Right cardiac atrium (tissue), 5 donors: ENCODE results near the gene NUMBL. TPM values are rescaled to one million over a fixed set of nuclear protein-coding genes. Genes with fewer than 3 reads are reported as not detected.
"Not testable (repeated sequence)": the region's sequence is repeated elsewhere in the genome, so short reads cannot be mapped to it uniquely, and the experiment has no call there.

Source experiments
- ATAC-seq, 2 donors: fragments of 200-7000 bp; cut with Tn5 transposase; one replicate each; pipeline versions ENCODE4 v1.8.0 to v1.9.1; 2020; ENCODE audit warnings: moderate library complexity in 2 of 2, mild to moderate bottlenecking in 1 of 2
- DNase-seq, 3 donors: peaks; one replicate each; pipeline ENCODE4 v3.0.0-alpha.2; 2020
- H3K27ac ChIP-seq: one replicate; pipeline ENCODE4 v1.5.1; 2013; ENCODE audit warnings: mild to moderate bottlenecking, low read length, control low read depth, moderate library complexity
- H3K27me3 ChIP-seq: one replicate; pipeline ENCODE4 v1.6.1; 2013; ENCODE audit not compliant: control insufficient read depth, insufficient read depth
- H3K4me1 ChIP-seq: one replicate; pipeline ENCODE4 v1.6.1; 2013; ENCODE audit warnings: low read length; ENCODE audit not compliant: control insufficient read depth, insufficient read depth
- H3K4me3 ChIP-seq: one replicate; pipeline ENCODE4 v1.5.1; 2013; ENCODE audit warnings: low read length, control low read depth
- H3K9me3 ChIP-seq: one replicate; pipeline ENCODE4 v1.6.1; 2013; ENCODE audit warnings: low read length; ENCODE audit not compliant: control insufficient read depth
- WGBS: extraction: QIAGEN DNeasy Blood & Tissue Kit; methylation state at CpG from one replicate; pipeline ENCODE4 v1.1.7; 2013; 5-methylcytosine and 5-hydroxymethylcytosine counted together
- intact Hi-C, 4 donors: fragments of 100-400 bp; cut with DNase I; formaldehyde crosslinking; loops; one replicate each; pipeline versions ENCODE4 v1.11.0 to v1.14.0; 2022 to 2023
- polyA plus RNA-seq: library from polyadenylated mRNA; stranded (reverse); fragments of 200-250 nt; gene quantifications from one replicate; pipeline ENCODE4 v1.2.3, GENCODE V29; 2013
- total RNA-seq, 4 donors: library from RNA; stranded (reverse); fragmentation: NEBNext Ultra II Directional; extraction: Animal tissue kit (Norgen Biotek cat#: 25700); gene quantifications; one replicate each; pipeline ENCODE4 v1.2.1, GENCODE V29; 2021
- donor health status: healthy with polysubstance abuse.
- donor health status: DM: no; HTN: yes; CAD: no.
- donor health status: DM: no; HTN: no; CAD: no.
- donor health status: DM: no; HTN: yes; CAD: no; lungs with severe emphysema.
- donor health status: DM: yes; HTN: yes; CAD: no.

The NUMBL gene
- total and polyA plus RNA-seq, 5 donors, result 12.4 to 22.9 (median 18.9) TPM

GRCh38 chr19:40662925-40663694, 27.3 kb downstream of the NUMBL start:
- under 1% methylated on average over 60 of the region's 60 CpGs for WGBS
- peak overlapping the region; percentile 71 for H3K27ac ChIP-seq
- ATAC-seq, result peak; percentile 90 to 92

GRCh38 chr19:40661616-40662015, 28.8 kb downstream of the NUMBL start:
- intact Hi-C loops, result loop anchor here (2.0 to 10.0 kb wide), 8 partner anchors 53 to 486 kb away; partner anchors contain the start of genes COQ8B (in 1 of the 4) and ITPKC (in 1 of the 4)
- 86% methylated on average over 1 of the region's 1 CpG for WGBS
- H3K27ac ChIP-seq, result no peak overlapping the region
- no peaks in the 10 kb centered on the region for H3K27me3 ChIP-seq
- no peak for DNase-seq
- H3K4me3 ChIP-seq, result no peak overlapping the region
- no peak for ATAC-seq
- no peaks in the 10 kb centered on the region for H3K9me3 ChIP-seq
- H3K4me1 ChIP-seq, result peaks cover 3% of the 10 kb centered on the region

More at GRCh38 chr19:40662925-40663694, 27.3 kb downstream of the NUMBL start:
- peak overlapping the region; percentile 20 for H3K4me3 ChIP-seq
- peaks cover 3% of the 10 kb centered on the region for H3K4me1 ChIP-seq
- no peaks in the 10 kb centered on the region for H3K9me3 ChIP-seq
- H3K27me3 ChIP-seq, result no peaks in the 10 kb centered on the region
- intact Hi-C loops, result loop anchor here (2.0 to 10.0 kb wide), 8 partner anchors 52 to 484 kb away; partner anchors contain the start of genes COQ8B (in 1 of the 4) and ITPKC (in 1 of the 4)
- DNase-seq, result peak; percentile 92 to 97 (median 97)

- no peaks in the 10 kb centered on the region for H3K9me3 ChIP-seq
- WGBS, result 76% methylated on average over 11 of the region's 11 CpGs
- H3K27ac ChIP-seq, result no peak overlapping the region
- no peak overlapping the region for H3K4me3 ChIP-seq
- DNase-seq (no peak), ATAC-seq (no peak)
- H3K4me1 ChIP-seq, result peaks cover 3% of the 10 kb centered on the region
- no peaks in the 10 kb centered on the region for H3K27me3 ChIP-seq
- intact Hi-C loops, result no loop called here
Measured at GRCh38 chr19:40659566-40659965, 30.9 kb downstream of the NUMBL start.

GRCh38 chr19:40659116-40659515, 31.3 kb downstream of the NUMBL start:
- no peaks in the 10 kb centered on the region for H3K9me3 ChIP-seq
- ATAC-seq (no peak), DNase-seq (no peak)
- 85% methylated on average over 5 of the region's 5 CpGs for WGBS
- no peak overlapping the region for H3K4me3 ChIP-seq
- intact Hi-C loops, result no loop called here
- no peaks in the 10 kb centered on the region for H3K27me3 ChIP-seq
- no peak overlapping the region for H3K27ac ChIP-seq
- peaks cover 3% of the 10 kb centered on the region for H3K4me1 ChIP-seq

- no peak for DNase-seq
- no peak for ATAC-seq
- H3K27ac ChIP-seq, result no peak overlapping the region
- 93% methylated on average over 8 of the region's 8 CpGs for WGBS
- no peaks in the 10 kb centered on the region for H3K9me3 ChIP-seq
- no peaks in the 10 kb centered on the region for H3K27me3 ChIP-seq
- no peak overlapping the region for H3K4me3 ChIP-seq
- intact Hi-C loops, result no loop called here
- no peaks in the 10 kb centered on the region for H3K4me1 ChIP-seq
Measured at GRCh38 chr19:40658031-40658430, 32.4 kb downstream of the NUMBL start.

- H3K27ac ChIP-seq, H3K27me3 ChIP-seq, H3K4me3 ChIP-seq, H3K9me3 ChIP-seq, H3K4me1 ChIP-seq, intact Hi-C loops, ATAC-seq, DNase-seq: not testable (repeated sequence)
- 78% methylated on average over 7 of the region's 7 CpGs for WGBS
Measured at GRCh38 chr19:40655684-40656083, 34.8 kb downstream of the NUMBL start.

- H3K27ac ChIP-seq, intact Hi-C loops, DNase-seq, H3K4me3 ChIP-seq, ATAC-seq, H3K27me3 ChIP-seq, H3K4me1 ChIP-seq, H3K9me3 ChIP-seq: not testable (repeated sequence)
- WGBS, result 75% methylated on average over 11 of the region's 11 CpGs
Measured at GRCh38 chr19:40652303-40652702, 38.1 kb downstream of the NUMBL start.

GRCh38 chr19:40650749-40651305, 39.6 kb downstream of the NUMBL start:
- Histone ChIP-seq H3K9me3 (no peaks in the 10 kb centered on the region), H3K27me3 (no peaks in the 10 kb centered on the region), H3K4me1 (peaks cover 7% of the 10 kb centered on the region), H3K27ac (peak overlapping the region; percentile 86), H3K4me3 (no peak overlapping the region)
- WGBS, result 81% methylated on average over 8 of the region's 8 CpGs
- intact Hi-C loops, result no loop called here
- DNase-seq, result peak in 1 of 3 donors; percentile 32
- peak; percentile 7 to 50 for ATAC-seq

GRCh38 chr19:40649903-40650675, 40.4 kb downstream of the NUMBL start:
- H3K27me3 ChIP-seq, intact Hi-C loops: not testable (repeated sequence)

GRCh38 chr19:40646743-40647254, 43.7 kb downstream of the NUMBL start:
- DNase-seq (no peak), ATAC-seq (no peak)
- Histone ChIP-seq H3K27ac (peak overlapping the region; percentile 82), H3K9me3 (no peaks in the 10 kb centered on the region), H3K27me3 (no peaks in the 10 kb centered on the region), H3K4me3 (no peak overlapping the region), H3K4me1 (peaks cover 5% of the 10 kb centered on the region)
- intact Hi-C loops, result no loop called here
- WGBS, result 81% methylated on average over 5 of the region's 5 CpGs

More at GRCh38 chr19:40649903-40650675, 40.4 kb downstream of the NUMBL start:
- ATAC-seq, H3K4me3 ChIP-seq, H3K4me1 ChIP-seq, H3K9me3 ChIP-seq, DNase-seq: not testable (repeated sequence)
- peak overlapping the region; percentile 86 for H3K27ac ChIP-seq
- 88% methylated on average over 9 of the region's 9 CpGs for WGBS
